ENCODE results near the gene CFAP70. TPM values are rescaled to one million over a fixed set of nuclear protein-coding genes. Genes with fewer than 3 reads are reported as not detected.

The CFAP70 gene
- total RNA-seq, 1 experiment from 2014 or later = 0.10 TPM

- no peaks in the 10 kb centered on the region for H3K36me3 ChIP-seq (ENCODE audit: control insufficient read depth, insufficient read depth, low read length)
- no TSS peak for BruUV-seq (replicated peaks)
- TF ChIP-seq POLR2AphosphoS5 (IDR thresholded peaks at IDR 0.05; ENCODE audit: low read depth, low read length) (no peak), REST (IDR thresholded peaks at IDR 0.05; ENCODE audit: insufficient read depth in 1 of 2, low read depth in 2 of 2, low read length in 1 of 2) (no peak), TCF7L2 (IDR thresholded peaks at IDR 0.05; ENCODE audit: low read depth, low read length) (no peak), CTCF (IDR thresholded peaks at IDR 0.05) (no peak), SIN3A (IDR thresholded peaks at IDR 0.05; ENCODE audit: borderline replicate concordance, insufficient read depth, low read depth, low read length) (no peak)
- no peak for ATAC-seq
- H3K27me3 ChIP-seq (ENCODE audit: control insufficient read depth, insufficient read depth, low read length) = no peaks in the 10 kb centered on the region
- no peaks in the 10 kb centered on the region for H3K4me1 ChIP-seq (ENCODE audit: control insufficient read depth, insufficient read depth, low read length)
- in situ Hi-C loops (cut with HindIII; ENCODE audit: low pct_unique_long_range_greater_than_20kb, low sequenced_read_pairs) = no loop called here
- POLR2A ChIA-PET = no interaction called here
- DNase-seq (ENCODE audit: low read depth, low spot score) = no peak
- H3K4me3 ChIP-seq (ENCODE audit: low read depth in 2 of 2, low read length in 2 of 2) = no peak overlapping the region
- intact Hi-C loops (cut with micrococcal nuclease; ENCODE audit: unreplicated experiment) = no loop called here
- CTCF ChIA-PET = no interaction called here
- H3K9me3 ChIP-seq (ENCODE audit: control insufficient read depth, insufficient read depth, low read depth, low read length) = no peaks in the 10 kb centered on the region
- H3K27ac ChIP-seq (ENCODE audit: low read length) = no peak overlapping the region
These were observed 152.3 kb downstream of the CFAP70 start for GRCh38 chr10:73206385-73206784.

- intact Hi-C loops (cut with micrococcal nuclease; ENCODE audit: unreplicated experiment) (no loop called here), in situ Hi-C loops (cut with HindIII; ENCODE audit: low pct_unique_long_range_greater_than_20kb, low sequenced_read_pairs) (no loop called here)
- TF ChIP-seq CTCF (IDR thresholded peaks at IDR 0.05) (no peak), REST (IDR thresholded peaks at IDR 0.05; ENCODE audit: insufficient read depth in 1 of 2, low read depth in 2 of 2, low read length in 1 of 2) (no peak), POLR2AphosphoS5 (IDR thresholded peaks at IDR 0.05; ENCODE audit: low read depth, low read length) (no peak), SIN3A (IDR thresholded peaks at IDR 0.05; ENCODE audit: borderline replicate concordance, insufficient read depth, low read depth, low read length) (no peak), TCF7L2 (IDR thresholded peaks at IDR 0.05; ENCODE audit: low read depth, low read length) (no peak)
- DNase-seq (ENCODE audit: low read depth, low spot score) (no peak), ATAC-seq (no peak)
- Histone ChIP-seq H3K9me3 (ENCODE audit: control insufficient read depth, insufficient read depth, low read depth, low read length) (no peaks in the 10 kb centered on the region), H3K27ac (ENCODE audit: low read length) (no peak overlapping the region), H3K36me3 (ENCODE audit: control insufficient read depth, insufficient read depth, low read length) (no peaks in the 10 kb centered on the region), H3K27me3 (ENCODE audit: control insufficient read depth, insufficient read depth, low read length) (no peaks in the 10 kb centered on the region), H3K4me3 (ENCODE audit: low read depth in 2 of 2, low read length in 2 of 2) (no peak overlapping the region), H3K4me1 (ENCODE audit: control insufficient read depth, insufficient read depth, low read length) (no peaks in the 10 kb centered on the region)
- CTCF ChIA-PET = no interaction called here
- no TSS peak for BruUV-seq (replicated peaks)
- POLR2A ChIA-PET = no interaction called here
These were observed 152.8 kb downstream of the CFAP70 start for GRCh38 chr10:73205890-73206289.

All from Panc1 (cell line).